Measurements from ENCODE around the gene GPR156.

The GPR156 gene

DNA sequence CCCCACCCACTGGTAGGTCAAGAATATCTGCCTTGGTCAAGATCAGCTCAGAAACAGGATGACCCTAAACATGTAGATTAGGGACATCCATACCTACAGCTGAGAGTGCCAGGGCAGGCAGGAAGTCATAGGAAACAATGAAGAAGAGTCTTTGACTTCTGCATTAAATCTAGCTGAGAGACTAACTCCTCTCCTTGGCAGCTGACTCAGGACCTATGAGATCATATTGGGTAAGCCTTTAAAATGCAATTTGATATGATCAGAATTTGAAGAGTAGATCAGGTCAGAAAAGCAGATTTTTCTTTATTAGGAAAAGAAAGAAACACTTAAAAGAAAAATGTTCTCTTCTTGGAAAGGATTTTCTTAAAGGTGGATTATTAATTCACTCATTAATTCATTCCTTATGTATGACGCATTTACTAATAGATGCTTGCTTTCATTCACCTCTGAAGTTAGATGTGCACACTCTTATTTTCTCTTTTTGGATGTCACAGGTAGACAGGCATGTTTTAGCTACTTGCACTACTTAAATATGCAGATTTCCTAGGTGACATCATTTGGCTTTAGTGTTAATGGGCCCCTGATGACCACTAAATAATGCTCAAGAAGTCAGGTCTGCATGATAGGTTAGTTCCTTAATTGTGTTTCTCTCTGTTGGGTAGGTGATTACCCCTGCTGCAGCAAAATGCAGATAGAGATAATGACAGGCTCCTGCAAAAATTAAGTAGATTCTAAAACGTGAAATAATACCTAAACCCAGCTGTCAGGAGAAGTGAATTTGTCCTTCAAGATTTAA, 155.1 kb downstream of the GPR156 start:
- no peaks in the 10 kb centered on the region for H3K36me3 Mint-ChIP-seq
- ATAC-seq (replicated peaks) (no peak), DNase-seq (no peak)
- H3K4me3 Mint-ChIP-seq = no peak overlapping the region
- H3K9me3 Mint-ChIP-seq = no peaks in the 10 kb centered on the region
- H3K4me1 Mint-ChIP-seq = no peaks in the 10 kb centered on the region
- H3K27me3 Mint-ChIP-seq = no peaks in the 10 kb centered on the region
- no peak overlapping the region for H3K27ac Mint-ChIP-seq

DNA sequence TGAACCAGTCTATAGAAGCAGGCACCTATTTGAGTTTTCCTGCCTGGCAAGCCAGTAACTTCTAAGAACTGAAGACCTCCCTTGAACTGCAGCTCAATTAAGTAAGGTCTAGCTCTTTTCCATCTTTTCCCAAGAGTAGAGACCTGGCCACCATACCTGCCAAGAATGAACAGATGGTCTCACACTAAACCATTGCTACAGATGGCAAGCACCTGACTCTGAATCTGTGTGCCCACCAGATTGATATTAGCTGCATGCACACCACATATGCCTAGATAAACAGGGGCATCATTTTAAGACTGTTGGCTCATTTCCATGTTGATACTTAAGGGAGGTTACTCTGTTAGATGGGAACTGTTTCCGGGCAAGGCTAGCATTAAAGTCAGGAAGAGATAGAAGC, 156.0 kb downstream of the GPR156 start:
- Mint-ChIP-seq H3K36me3 (no peaks in the 10 kb centered on the region), H3K27ac (no peak overlapping the region), H3K27me3 (no peaks in the 10 kb centered on the region), H3K9me3 (no peaks in the 10 kb centered on the region), H3K4me1 (no peaks in the 10 kb centered on the region), H3K4me3 (no peak overlapping the region)
- no peak for DNase-seq
- no peak for ATAC-seq (replicated peaks)

DNA sequence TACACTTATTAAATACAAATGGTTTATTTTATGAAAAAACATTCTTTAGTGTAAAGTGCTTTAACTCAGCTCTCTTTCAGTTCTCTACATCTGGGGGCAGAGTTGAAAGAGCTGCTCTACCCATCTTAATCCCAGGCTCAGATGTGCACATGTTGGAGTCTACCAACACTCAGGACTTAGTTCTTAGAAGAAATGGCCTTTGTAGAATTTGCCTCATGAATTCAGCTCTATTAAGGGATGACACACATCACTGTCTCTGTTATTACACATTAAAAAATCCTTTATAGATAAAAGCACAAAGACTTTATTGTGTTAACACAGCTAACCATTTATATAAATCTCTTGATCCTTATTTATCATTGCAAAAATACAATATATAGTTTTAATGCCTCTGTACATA, 159.0 kb downstream of the GPR156 start:
- H3K4me3 Mint-ChIP-seq = no peak overlapping the region
- H3K27me3 Mint-ChIP-seq = no peaks in the 10 kb centered on the region
- H3K36me3 Mint-ChIP-seq = peaks cover 0 to 4% of the 10 kb centered on the region in 2 donors
- DNase-seq = no peak
- no peaks in the 10 kb centered on the region for H3K4me1 Mint-ChIP-seq
- H3K27ac Mint-ChIP-seq = no peak overlapping the region
- no peak for ATAC-seq (replicated peaks)
- H3K9me3 Mint-ChIP-seq = peaks cover 5 to 6% of the 10 kb centered on the region in 2 donors

DNA sequence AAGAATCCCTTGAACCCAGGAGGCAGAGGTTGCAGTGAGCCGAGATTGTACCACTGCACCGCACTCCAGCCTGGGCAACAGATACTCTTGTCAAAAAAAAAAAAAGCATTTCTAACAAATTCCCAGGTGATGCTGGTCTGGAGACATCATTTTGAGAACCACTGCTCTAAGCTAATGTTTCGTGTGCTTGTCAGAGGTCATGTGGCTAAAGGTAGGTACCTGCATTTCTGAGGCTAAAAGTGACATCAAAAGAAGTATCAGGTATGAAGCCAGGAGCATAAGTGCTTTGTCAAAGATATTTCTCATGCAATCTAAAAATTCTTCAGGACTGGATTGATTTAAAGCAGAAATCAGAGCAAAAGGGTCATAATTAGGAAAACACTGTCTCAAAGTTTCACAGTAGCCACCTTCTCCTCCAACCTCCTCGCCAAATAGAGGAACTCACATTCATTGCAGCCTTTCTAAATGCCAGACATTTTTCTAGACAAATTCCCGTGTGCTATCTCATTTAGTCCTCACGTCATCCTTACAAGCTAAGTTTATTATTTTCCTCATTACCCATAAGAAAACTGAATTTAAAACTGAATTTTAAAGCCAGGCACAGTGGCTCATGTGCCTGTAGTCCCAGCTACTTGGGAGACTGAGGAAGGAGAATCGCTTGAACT, 165.0 kb downstream of the GPR156 start:
- DNase-seq (no peak), ATAC-seq (replicated peaks) (no peak)
- H3K27ac Mint-ChIP-seq = no peak overlapping the region
- H3K4me3 Mint-ChIP-seq = no peak overlapping the region
- peaks cover 9 to 13% of the 10 kb centered on the region in 2 donors for H3K9me3 Mint-ChIP-seq
- peaks cover 0 to 9% of the 10 kb centered on the region in 2 donors for H3K36me3 Mint-ChIP-seq
- H3K4me1 Mint-ChIP-seq = no peaks in the 10 kb centered on the region
- peaks cover 0 to 6% of the 10 kb centered on the region in 2 donors for H3K27me3 Mint-ChIP-seq

Measured in stimulated activated naive B cell treated with anti-CD40 and anti-IgM and Interleukin-4, amounts not matched to agents 10 μg/mL and 1 μg/mL and 100 μg/mL, for 72 hours (primary cell).